ENCODE data around the gene TBCD.

GRCh38 chr17:82703935-82704865 is 47.7 kb upstream of the TBCD start:
- TF ChIP-seq CTCF (IDR thresholded peaks at IDR 0.05; ENCODE audit: low read depth, low read length) (no peak), EZH2phosphoT487 (IDR thresholded peaks at IDR 0.05; ENCODE audit: low read depth) (no peak)

Measured in OCI-LY3 (cell line).